SK-N-SH (cell line): Measurements from ENCODE around the gene LUC7L3. TPM values are rescaled to one million over a fixed set of nuclear protein-coding genes. Genes with fewer than 3 reads are reported as not detected.

ENCODE experiments used
- CTCF ChIA-PET: fragments of 300-600, 350-600 bp; formaldehyde crosslinking; extraction: SDS; loops from one replicate; lab custom pipeline; 2021; lab: Yijun Ruan, JAX
- POLR2A ChIA-PET: fragments of 350-600 bp; sonication (Branson Sonifier 250); formaldehyde crosslinking; extraction: SDS; loops from one replicate; lab custom pipeline; 2020; ENCODE audit warnings: antibody characterized with exemption, inconsistent platforms; lab: Yijun Ruan, JAX
- DNase-seq: peaks from one replicate; pipeline ENCODE4 v3.0.0; 2012
- H2AFZ ChIP-seq: fragments of 200-600 bp; sonication (generic); 2 replicates; pipeline ENCODE4 v1.8.1; 2016; ENCODE audit warnings: antibody characterized with exemption, mild to moderate bottlenecking, low read depth
- H3F3A ChIP-seq: fragments of 200-600 bp; sonication (generic); replicated peaks from 2 replicates; pipeline ENCODE3; 2016; ENCODE audit warnings: antibody characterized with exemption, mild to moderate bottlenecking; ENCODE audit not compliant: insufficient read depth
- H3K27ac ChIP-seq, 2 experiments: fragments of 200-500 bp in 1 of 2; fragments of 200-600 bp in 1 of 2; sonication (Bioruptor generic) in 1 of 2; sonication (generic), shearing (Covaris generic) in 1 of 2; 2 replicates each; pipeline versions ENCODE4 v1.5.1 to v1.6.1; 2014 to 2016; ENCODE audit warnings: low read depth in 2 of 2, inconsistent platforms in 1 of 2, low read length in 1 of 2, mild to moderate bottlenecking in 1 of 2, mixed read lengths in 1 of 2
- H3K27me3 ChIP-seq: fragments of 200-600 bp; sonication (generic), shearing (Covaris generic); 2 replicates; pipeline ENCODE4 v1.6.1; 2016; ENCODE audit warnings: mixed run types; ENCODE audit not compliant: insufficient read depth
- H3K36me3 ChIP-seq, 2 experiments: fragments of 200-500 bp in 1 of 2; fragments of 200-600 bp in 1 of 2; sonication (Bioruptor generic) in 1 of 2; sonication (generic) in 1 of 2; replicated peaks in 1 of 2; 2 replicates each; pipeline versions ENCODE3 to v1.5.1; 2014 to 2016; ENCODE audit warnings: low read length in 1 of 2, mild to moderate bottlenecking in 1 of 2; ENCODE audit not compliant: insufficient read depth in 2 of 2, control insufficient read depth in 1 of 2
- H3K4me1 ChIP-seq, 2 experiments: fragments of 200-500 bp in 1 of 2; fragments of 200-600 bp in 1 of 2; sonication (Bioruptor generic) in 1 of 2; sonication (generic), shearing (Covaris generic) in 1 of 2; 2 replicates each; pipeline versions ENCODE4 v1.5.1 to v1.6.1; 2014 to 2016; ENCODE audit warnings: low read depth in 1 of 2, low read length in 1 of 2, mixed run types in 1 of 2; ENCODE audit not compliant: insufficient read depth in 2 of 2, control insufficient read depth in 1 of 2
- H3K4me2 ChIP-seq: fragments of 200-600 bp; sonication (generic), shearing (Covaris generic); 2 replicates; pipeline ENCODE4 v1.6.1; 2017; ENCODE audit warnings: mixed run types
- H3K4me3 ChIP-seq, 2 experiments: fragments of 200-500 bp in 1 of 2; fragments of 200-600 bp in 1 of 2; sonication (Bioruptor generic) in 1 of 2; sonication (generic), shearing (Covaris generic) in 1 of 2; 2 replicates each; pipeline versions ENCODE4 v1.5.1 to v1.8.1; 2014 to 2016; ENCODE audit warnings: low read depth in 2 of 2, inconsistent platforms in 1 of 2, low read length in 1 of 2, mild to moderate bottlenecking in 1 of 2, mixed read lengths in 1 of 2, moderate library complexity in 1 of 2
- H3K79me2 ChIP-seq: fragments of 200-600 bp; sonication (generic); 2 replicates; pipeline ENCODE4 v1.8.1; 2017; ENCODE audit warnings: mild to moderate bottlenecking; ENCODE audit not compliant: insufficient read depth
- H3K9ac ChIP-seq: fragments of 200-600 bp; sonication (generic); 2 replicates; pipeline ENCODE4 v1.6.1; 2017; ENCODE audit warnings: mixed run types
- H3K9me2 ChIP-seq: fragments of 200-600 bp; sonication (generic); 2 replicates; pipeline ENCODE4 v1.6.1; 2017; ENCODE audit warnings: mixed run types
- H3K9me3 ChIP-seq: fragments of 200-600 bp; sonication (generic); 2 replicates; pipeline ENCODE4 v1.6.1; 2017; ENCODE audit warnings: mixed run types, mild to moderate bottlenecking, moderate library complexity
- H4K20me1 ChIP-seq: fragments of 200-600 bp; sonication (generic); 2 replicates; pipeline ENCODE4 v1.6.1; 2017; ENCODE audit warnings: mild to moderate bottlenecking, mixed run types; ENCODE audit not compliant: insufficient read depth
- ELF1 ChIP-seq: IDR thresholded peaks from 2 replicates; pipeline ENCODE4 v1.4.0; 2012
- EP300 ChIP-seq, 2 experiments: IDR thresholded peaks; 2 replicates each; pipeline versions ENCODE4 v1.4.0 to v1.6.1; 2012; ENCODE audit warnings: borderline replicate concordance in 1 of 2, low read depth in 1 of 2, low read length in 1 of 2
- FOSL2 ChIP-seq: IDR thresholded peaks from 2 replicates; pipeline ENCODE4 v1.4.0; 2012; ENCODE audit warnings: low read depth, mild to moderate bottlenecking, moderate library complexity, borderline replicate concordance
- FOXJ3 ChIP-seq: sonication (generic); formaldehyde crosslinking; IDR thresholded peaks from 2 replicates; pipeline ENCODE4 v1.5.1; 2020; ENCODE audit warnings: mild to moderate bottlenecking, missing genetic modification reagents
- FOXM1 ChIP-seq: IDR thresholded peaks from 2 replicates; pipeline ENCODE4 v1.4.0; 2012; ENCODE audit warnings: low read depth, mild to moderate bottlenecking
- JUND ChIP-seq: IDR thresholded peaks from 2 replicates; pipeline ENCODE4 v1.4.0; 2012
- MEF2A ChIP-seq: IDR thresholded peaks from 2 replicates; pipeline ENCODE4 v1.4.0; 2012; ENCODE audit warnings: low read depth, borderline replicate concordance
- NFIC ChIP-seq: IDR thresholded peaks from 2 replicates; pipeline ENCODE4 v1.4.0; 2012; ENCODE audit warnings: borderline replicate concordance
- RAD21 ChIP-seq: IDR thresholded peaks from 2 replicates; pipeline ENCODE4 v1.6.1; 2012; ENCODE audit warnings: mild to moderate bottlenecking, low read length
- RCOR1 ChIP-seq: fragments of 150-350 bp; IDR thresholded peaks from 2 replicates; pipeline ENCODE4 v1.6.1; 2017; ENCODE audit warnings: antibody characterized with exemption, low read length
- SIN3A ChIP-seq: IDR thresholded peaks from 2 replicates; pipeline ENCODE4 v1.6.1; 2012; ENCODE audit warnings: low read depth, mild to moderate bottlenecking, low read length, moderate library complexity, borderline replicate concordance
- TAF1 ChIP-seq: IDR thresholded peaks from 2 replicates; pipeline ENCODE4 v1.6.1; 2012; ENCODE audit warnings: low read depth, mild to moderate bottlenecking, low read length, moderate library complexity, borderline replicate concordance
- WGBS: methylation state at CpG from one replicate; pipeline ENCODE4 v1.1.6; 2017; ENCODE audit warnings: low lambda C conversion rate; 5-methylcytosine and 5-hydroxymethylcytosine counted together
- polyA plus RNA-seq, 3 experiments: library from polyadenylated mRNA; depleted of rRNA; stranded (reverse); fragments of >200 nt; gene quantifications; 2 replicates each; pipeline ENCODE4 v1.2.3, GENCODE V29; 2012
- TF ChIP-seq, protein P1 (sequence below): IDR thresholded peaks from 2 replicates; pipeline ENCODE4 v1.4.0; 2012; ENCODE audit warnings: low read depth
- TF ChIP-seq, protein P2 (sequence below): IDR thresholded peaks from 2 replicates; pipeline ENCODE4 v1.4.0; 2012; ENCODE audit warnings: low read depth, borderline replicate concordance
- TF ChIP-seq, protein P3 (sequence below): IDR thresholded peaks from 2 replicates; pipeline ENCODE4 v1.6.1; 2012; ENCODE audit warnings: mild to moderate bottlenecking, low read depth, low read length, moderate library complexity
- TF ChIP-seq, protein P4 (sequence below): fragments of 200-600 bp; sonication (generic); IDR thresholded peaks from 2 replicates; pipeline ENCODE4 v1.6.1; 2017; ENCODE audit warnings: antibody characterized with exemption, mild to moderate bottlenecking, moderate library complexity
- TF ChIP-seq, protein P5 (sequence below): fragments of 150-350 bp; IDR thresholded peaks from 2 replicates; pipeline ENCODE4 v1.6.1; 2017; ENCODE audit warnings: antibody characterized with exemption, low read length, low read depth, borderline replicate concordance
- TF ChIP-seq, protein P6 (sequence below): IDR thresholded peaks from 2 replicates; pipeline ENCODE4; 2012

LUC7L3 gene
- polyA plus RNA-seq, 1 of the 3 experiments (the other 2 are of a cell fraction): 154 TPM

DNA sequence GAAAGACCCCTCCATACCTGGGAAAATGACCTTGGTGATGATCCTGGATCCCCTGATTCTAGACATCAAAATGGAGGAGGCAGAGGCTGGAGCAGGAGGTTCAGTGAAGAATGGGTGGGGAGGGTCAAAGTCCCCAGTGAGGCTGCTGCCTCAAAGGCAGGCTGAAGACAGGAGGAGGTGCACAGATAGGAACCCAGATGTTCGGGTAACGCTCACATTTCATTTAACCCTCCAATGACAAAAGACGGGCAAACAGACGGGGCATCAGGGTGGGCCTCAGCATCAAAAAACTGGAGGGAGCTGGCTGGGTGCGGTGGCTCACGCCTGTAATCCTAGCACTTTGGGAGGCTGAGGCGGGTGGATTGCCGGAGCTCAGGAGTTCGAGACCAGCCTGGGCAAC lies 48.0 kb downstream of the LUC7L3 start, which contains the start of gene ANKRD40CL (continued):
- TF ChIP-seq RCOR1: no peak
- TF ChIP-seq JUND: no peak
- TF ChIP-seq RAD21: no peak
- TF ChIP-seq FOXM1: no peak
- TF ChIP-seq NFIC: no peak
- no peak for TF ChIP-seq FOSL2
- no peak for TF ChIP-seq FOXJ3 (CRISPR knock-in tag)
- no peak for TF ChIP-seq TAF1

DNA sequence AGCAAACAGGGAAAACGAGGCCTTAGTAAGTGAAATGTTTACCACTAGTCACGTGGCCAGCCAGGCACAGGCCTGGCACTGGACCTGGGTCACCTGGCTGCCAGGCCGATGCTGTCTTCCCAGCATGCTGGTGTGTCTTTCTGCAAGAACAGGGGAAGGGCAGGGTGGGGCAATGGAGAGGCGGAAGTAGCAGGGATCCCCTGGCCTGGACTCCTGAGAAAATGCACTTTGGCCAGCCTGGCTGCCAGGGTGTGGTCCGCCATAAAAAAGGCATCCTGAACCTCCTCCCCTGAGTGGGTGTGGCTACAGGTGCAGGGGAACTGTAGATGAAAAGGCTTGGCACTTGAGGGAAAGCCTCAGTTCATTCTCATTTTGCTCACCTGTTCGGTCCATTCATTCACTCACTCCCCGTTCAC lies 49.0 kb downstream of the LUC7L3 start:
- POLR2A ChIA-PET: interaction anchor here (1.3 kb wide), 1 partner anchor 98 kb away, joined by 4 read pairs; the partner anchor contains the start of gene TOB1
- H4K20me1 ChIP-seq: no peaks in the 10 kb centered on the region
- H3K9me2 ChIP-seq: no peaks in the 10 kb centered on the region
- H3K9me3 ChIP-seq: no peaks in the 10 kb centered on the region
- DNase-seq: no peak
- H3K4me3 ChIP-seq: no peak overlapping the region
- H3K4me1 ChIP-seq: peaks cover 0 to 24% of the 10 kb centered on the region in 2 experiments; a peak in 2 of 4 replicates
- TF ChIP-seq, protein P1, sequence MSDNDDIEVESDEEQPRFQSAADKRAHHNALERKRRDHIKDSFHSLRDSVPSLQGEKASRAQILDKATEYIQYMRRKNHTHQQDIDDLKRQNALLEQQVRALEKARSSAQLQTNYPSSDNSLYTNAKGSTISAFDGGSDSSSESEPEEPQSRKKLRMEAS: no peak
- TF ChIP-seq EP300 (IDR thresholded peaks at IDR 0.05; ENCODE audit: borderline replicate concordance in 1 of 2, low read depth in 1 of 2, low read length in 1 of 2) (no peak), FOXM1 (no peak), ELF1 (no peak), JUND (no peak), SIN3A (no peak), MEF2A (no peak), RCOR1 (no peak)
- TF ChIP-seq, protein P2, sequence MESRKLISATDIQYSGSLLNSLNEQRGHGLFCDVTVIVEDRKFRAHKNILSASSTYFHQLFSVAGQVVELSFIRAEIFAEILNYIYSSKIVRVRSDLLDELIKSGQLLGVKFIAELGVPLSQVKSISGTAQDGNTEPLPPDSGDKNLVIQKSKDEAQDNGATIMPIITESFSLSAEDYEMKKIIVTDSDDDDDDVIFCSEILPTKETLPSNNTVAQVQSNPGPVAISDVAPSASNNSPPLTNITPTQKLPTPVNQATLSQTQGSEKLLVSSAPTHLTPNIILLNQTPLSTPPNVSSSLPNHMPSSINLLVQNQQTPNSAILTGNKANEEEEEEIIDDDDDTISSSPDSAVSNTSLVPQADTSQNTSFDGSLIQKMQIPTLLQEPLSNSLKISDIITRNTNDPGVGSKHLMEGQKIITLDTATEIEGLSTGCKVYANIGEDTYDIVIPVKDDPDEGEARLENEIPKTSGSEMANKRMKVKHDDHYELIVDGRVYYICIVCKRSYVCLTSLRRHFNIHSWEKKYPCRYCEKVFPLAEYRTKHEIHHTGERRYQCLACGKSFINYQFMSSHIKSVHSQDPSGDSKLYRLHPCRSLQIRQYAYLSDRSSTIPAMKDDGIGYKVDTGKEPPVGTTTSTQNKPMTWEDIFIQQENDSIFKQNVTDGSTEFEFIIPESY: no peak
- TF ChIP-seq, protein P3, sequence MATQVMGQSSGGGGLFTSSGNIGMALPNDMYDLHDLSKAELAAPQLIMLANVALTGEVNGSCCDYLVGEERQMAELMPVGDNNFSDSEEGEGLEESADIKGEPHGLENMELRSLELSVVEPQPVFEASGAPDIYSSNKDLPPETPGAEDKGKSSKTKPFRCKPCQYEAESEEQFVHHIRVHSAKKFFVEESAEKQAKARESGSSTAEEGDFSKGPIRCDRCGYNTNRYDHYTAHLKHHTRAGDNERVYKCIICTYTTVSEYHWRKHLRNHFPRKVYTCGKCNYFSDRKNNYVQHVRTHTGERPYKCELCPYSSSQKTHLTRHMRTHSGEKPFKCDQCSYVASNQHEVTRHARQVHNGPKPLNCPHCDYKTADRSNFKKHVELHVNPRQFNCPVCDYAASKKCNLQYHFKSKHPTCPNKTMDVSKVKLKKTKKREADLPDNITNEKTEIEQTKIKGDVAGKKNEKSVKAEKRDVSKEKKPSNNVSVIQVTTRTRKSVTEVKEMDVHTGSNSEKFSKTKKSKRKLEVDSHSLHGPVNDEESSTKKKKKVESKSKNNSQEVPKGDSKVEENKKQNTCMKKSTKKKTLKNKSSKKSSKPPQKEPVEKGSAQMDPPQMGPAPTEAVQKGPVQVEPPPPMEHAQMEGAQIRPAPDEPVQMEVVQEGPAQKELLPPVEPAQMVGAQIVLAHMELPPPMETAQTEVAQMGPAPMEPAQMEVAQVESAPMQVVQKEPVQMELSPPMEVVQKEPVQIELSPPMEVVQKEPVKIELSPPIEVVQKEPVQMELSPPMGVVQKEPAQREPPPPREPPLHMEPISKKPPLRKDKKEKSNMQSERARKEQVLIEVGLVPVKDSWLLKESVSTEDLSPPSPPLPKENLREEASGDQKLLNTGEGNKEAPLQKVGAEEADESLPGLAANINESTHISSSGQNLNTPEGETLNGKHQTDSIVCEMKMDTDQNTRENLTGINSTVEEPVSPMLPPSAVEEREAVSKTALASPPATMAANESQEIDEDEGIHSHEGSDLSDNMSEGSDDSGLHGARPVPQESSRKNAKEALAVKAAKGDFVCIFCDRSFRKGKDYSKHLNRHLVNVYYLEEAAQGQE: no peak
- TF ChIP-seq, protein P4, sequence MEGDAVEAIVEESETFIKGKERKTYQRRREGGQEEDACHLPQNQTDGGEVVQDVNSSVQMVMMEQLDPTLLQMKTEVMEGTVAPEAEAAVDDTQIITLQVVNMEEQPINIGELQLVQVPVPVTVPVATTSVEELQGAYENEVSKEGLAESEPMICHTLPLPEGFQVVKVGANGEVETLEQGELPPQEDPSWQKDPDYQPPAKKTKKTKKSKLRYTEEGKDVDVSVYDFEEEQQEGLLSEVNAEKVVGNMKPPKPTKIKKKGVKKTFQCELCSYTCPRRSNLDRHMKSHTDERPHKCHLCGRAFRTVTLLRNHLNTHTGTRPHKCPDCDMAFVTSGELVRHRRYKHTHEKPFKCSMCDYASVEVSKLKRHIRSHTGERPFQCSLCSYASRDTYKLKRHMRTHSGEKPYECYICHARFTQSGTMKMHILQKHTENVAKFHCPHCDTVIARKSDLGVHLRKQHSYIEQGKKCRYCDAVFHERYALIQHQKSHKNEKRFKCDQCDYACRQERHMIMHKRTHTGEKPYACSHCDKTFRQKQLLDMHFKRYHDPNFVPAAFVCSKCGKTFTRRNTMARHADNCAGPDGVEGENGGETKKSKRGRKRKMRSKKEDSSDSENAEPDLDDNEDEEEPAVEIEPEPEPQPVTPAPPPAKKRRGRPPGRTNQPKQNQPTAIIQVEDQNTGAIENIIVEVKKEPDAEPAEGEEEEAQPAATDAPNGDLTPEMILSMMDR: no peak
- TF ChIP-seq, protein P5, sequence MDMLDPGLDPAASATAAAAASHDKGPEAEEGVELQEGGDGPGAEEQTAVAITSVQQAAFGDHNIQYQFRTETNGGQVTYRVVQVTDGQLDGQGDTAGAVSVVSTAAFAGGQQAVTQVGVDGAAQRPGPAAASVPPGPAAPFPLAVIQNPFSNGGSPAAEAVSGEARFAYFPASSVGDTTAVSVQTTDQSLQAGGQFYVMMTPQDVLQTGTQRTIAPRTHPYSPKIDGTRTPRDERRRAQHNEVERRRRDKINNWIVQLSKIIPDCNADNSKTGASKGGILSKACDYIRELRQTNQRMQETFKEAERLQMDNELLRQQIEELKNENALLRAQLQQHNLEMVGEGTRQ: no peak
- TF ChIP-seq, protein P6, sequence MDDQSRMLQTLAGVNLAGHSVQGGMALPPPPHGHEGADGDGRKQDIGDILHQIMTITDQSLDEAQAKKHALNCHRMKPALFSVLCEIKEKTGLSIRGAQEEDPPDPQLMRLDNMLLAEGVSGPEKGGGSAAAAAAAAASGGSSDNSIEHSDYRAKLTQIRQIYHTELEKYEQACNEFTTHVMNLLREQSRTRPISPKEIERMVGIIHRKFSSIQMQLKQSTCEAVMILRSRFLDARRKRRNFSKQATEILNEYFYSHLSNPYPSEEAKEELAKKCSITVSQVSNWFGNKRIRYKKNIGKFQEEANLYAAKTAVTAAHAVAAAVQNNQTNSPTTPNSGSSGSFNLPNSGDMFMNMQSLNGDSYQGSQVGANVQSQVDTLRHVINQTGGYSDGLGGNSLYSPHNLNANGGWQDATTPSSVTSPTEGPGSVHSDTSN: no peak
- H3K36me3 ChIP-seq: no peaks in the 10 kb centered on the region
- no peak overlapping the region for H2AFZ ChIP-seq
- H3F3A ChIP-seq: no peaks in the 10 kb centered on the region
- 62% methylated on average over 7 of the region's 7 CpGs for WGBS
- no peak overlapping the region for H3K4me2 ChIP-seq
- no peak overlapping the region for H3K27ac ChIP-seq
- no peaks in the 10 kb centered on the region for H3K79me2 ChIP-seq
- no peak overlapping the region for H3K9ac ChIP-seq
- no peaks in the 10 kb centered on the region for H3K27me3 ChIP-seq
- CTCF ChIA-PET: interaction anchor here (1.0 to 8.7 kb wide), 3 partner anchors 10 to 16 kb away, joined by 3 to 95 read pairs (median 7); no protein-coding TSS in a partner anchor
